Placental epithelial cell (primary cell): Measurements from ENCODE around the gene PLPP2. TPM values are rescaled to one million over a fixed set of nuclear protein-coding genes. Genes with fewer than 3 reads are reported as not detected.

Experiments used
- total RNA-seq: library from RNA; depleted of rRNA; stranded (reverse); fragments of >200 nt; gene quantifications from 2 replicates; pipeline ENCODE4 v1.2.3, GENCODE V29; 2012

Gene PLPP2
- total RNA-seq: 19.7 and 43.2 TPM in 2 replicates

DNA sequence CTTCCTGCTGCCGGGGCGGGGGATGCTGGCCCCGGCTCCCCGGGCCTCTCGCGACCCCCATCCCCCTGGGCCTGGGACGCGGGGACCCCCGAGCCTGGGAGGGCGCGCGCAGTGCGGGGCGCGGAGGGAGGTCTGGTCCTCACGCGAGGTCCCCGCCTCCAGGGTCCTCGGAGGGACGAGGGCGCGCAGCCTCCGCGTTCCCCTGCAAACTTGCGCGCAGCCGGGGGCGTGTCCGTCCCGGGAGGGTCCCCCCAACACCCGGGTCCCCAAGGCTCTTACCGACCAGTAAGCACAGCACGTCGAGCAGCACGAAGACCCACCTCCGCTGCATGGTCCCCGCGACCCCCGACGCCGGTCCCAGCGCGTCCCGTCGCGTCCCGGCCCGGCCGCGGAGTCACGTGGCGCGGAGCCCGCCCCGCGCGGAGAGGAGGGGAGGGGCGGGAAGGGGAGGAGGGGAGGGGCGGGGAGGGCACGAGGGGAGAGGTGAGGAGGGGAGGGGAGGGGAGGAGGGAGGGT lies at the start of gene PLPP2:
PLPP2 (minus strand) TSS at position 398 of the 516 bp plus-strand sequence; CDS start at position 331, 67 bp downstream.

Other genes starting within 250 kb of the PLPP2 start
- not detected in 2 replicates for gene OR4F17, start 184.3 kb downstream of the PLPP2 start, total RNA-seq
- 13.3 and 16.5 TPM in 2 replicates for gene MIER2, start 53.4 kb upstream of the PLPP2 start, total RNA-seq
- under 0.01 TPM in 2 replicates for gene C2CD4C, start 117.7 kb upstream of the PLPP2 start, total RNA-seq
- not detected in 2 replicates for gene SHC2, start 169.6 kb upstream of the PLPP2 start, total RNA-seq
- gene MADCAM1, start 205.1 kb upstream of the PLPP2 start, total RNA-seq: 0.11 and 0.79 TPM in 2 replicates
- gene TPGS1, start 216.1 kb upstream of the PLPP2 start, total RNA-seq: 50.3 and 77.6 TPM in 2 replicates
- 71.8 and 75.5 TPM in 2 replicates for gene CDC34, start 240.4 kb upstream of the PLPP2 start, total RNA-seq